GM20000 (cell line): ENCODE measurements around the gene LUZP2.
"Not testable (repeated sequence)": the region's sequence is repeated elsewhere in the genome, so short reads cannot be mapped to it uniquely, and the experiment has no call there.

Source experiments
- DNase-seq: peaks from one replicate; pipeline ENCODE4 v3.0.0; 2012; ENCODE audit warnings: low spot score
- CTCF ChIP-seq: IDR thresholded peaks from 2 replicates; pipeline ENCODE4 v1.5.1; 2012; ENCODE audit warnings: mild to moderate bottlenecking, control low read depth; ENCODE audit errors: extremely low read depth, missing control alignments

Gene LUZP2

GRCh38 chr11:24885580-24886173 lies 388.8 kb downstream of the LUZP2 start:
- TF ChIP-seq CTCF: no peak

GRCh38 chr11:24886880-24887619 lies 390.2 kb downstream of the LUZP2 start:
- TF ChIP-seq CTCF: no peak
- DNase-seq: no peak

More at GRCh38 chr11:24885580-24886173, 388.8 kb downstream of the LUZP2 start:
- no peak for DNase-seq

- DNase-seq: no peak
- TF ChIP-seq CTCF: no peak
Observed at GRCh38 chr11:24890426-24890825, 393.6 kb downstream of the LUZP2 start.

- DNase-seq: not testable (repeated sequence)
Observed at GRCh38 chr11:24891845-24892492, 395.1 kb downstream of the LUZP2 start.

- DNase-seq: no peak
- TF ChIP-seq CTCF: no peak
Observed at GRCh38 chr11:24896118-24896835, 399.4 kb downstream of the LUZP2 start.

- no peak for TF ChIP-seq CTCF
- DNase-seq: peak; percentile 25
Observed at GRCh38 chr11:24900514-24900913, 403.7 kb downstream of the LUZP2 start.

- no peak for TF ChIP-seq CTCF
- DNase-seq: no peak
Observed at GRCh38 chr11:24900960-24901549, 404.2 kb downstream of the LUZP2 start.
